Measurements from ENCODE around the gene DNLZ.

Gene DNLZ

DNA sequence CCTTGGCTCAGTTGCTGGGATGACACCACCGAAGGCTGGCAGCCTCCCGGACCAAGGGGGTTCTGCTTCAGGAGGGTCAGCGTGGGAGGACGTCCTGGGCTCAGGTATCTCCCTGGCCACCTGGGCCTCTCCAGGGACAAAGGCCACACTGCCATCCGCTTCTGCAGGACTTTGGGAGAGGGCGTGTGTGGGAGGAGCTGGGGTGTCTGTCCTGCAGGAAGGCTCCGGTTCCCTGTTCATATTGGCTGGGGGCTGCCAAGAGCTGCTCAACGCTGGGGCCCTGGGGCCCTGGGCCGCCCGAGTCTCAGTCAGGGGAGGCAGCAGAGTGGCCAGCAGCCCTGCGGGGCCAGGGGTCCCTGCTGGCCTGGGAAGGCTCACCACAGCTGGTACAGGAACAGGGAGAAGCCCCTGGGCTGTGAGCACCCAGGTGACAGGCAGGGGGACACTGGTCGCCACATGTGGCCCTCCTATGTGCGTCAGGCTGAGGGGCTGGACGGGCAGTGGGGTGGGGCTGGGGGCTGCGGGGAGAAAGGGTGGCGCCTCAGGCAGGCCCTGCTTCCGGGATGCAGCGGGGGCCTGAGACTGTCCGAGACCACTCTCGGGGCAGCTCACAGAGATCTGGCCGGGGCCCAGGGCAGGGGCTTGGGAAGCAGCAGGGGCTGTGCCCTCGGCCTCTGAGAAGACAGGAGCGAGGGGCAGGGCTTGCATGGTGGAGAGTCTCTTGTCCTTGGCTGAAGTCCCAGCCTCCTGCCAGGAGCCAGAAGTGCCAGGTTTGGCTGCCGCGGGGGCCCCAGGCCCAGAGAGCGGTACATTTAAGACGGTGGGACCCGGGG, 14.8 kb upstream of the DNLZ start:
- Histone ChIP-seq H3K4me3 (no peak overlapping the region), H3K27ac (no peak overlapping the region)

DNA sequence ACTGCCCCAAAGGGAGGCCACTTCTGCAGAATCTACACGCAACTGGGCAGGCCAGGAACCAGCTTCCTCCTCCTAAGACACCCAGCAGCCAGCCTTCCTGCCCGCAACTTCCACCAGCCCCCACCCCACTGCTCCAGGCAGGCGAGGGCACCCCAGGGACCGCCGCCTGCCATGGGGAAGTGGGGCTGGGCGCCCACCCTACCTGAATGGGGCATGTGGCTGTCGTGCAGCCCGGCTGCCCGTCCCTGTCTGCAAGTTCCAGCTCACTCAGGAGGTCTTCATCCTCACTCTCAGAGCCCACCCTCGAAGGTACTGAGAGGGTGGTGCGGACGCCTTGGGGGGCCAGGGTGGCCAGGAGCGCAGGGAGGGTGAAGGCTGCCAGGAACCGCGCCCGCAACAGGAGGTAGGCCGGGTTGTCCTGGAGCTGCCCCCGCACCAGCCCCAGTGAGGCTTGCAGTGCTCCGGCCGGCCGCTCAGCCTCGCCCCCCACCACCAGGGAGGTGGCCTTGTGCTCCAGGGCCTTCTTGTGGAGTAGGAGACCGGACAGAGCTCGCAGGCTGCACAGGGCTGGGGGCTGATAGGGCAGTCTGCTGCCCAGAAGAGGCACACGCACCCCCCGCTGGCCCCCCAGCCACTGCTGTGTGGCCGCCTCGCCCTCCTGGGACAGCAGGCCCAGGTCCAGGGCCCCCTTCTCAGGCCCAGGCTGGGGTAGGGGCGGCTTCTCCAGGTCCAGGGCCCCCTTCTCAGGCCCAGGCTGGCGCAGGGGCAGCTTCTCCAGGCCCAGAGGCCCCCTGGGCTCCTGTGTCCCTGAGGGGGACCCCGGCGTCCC, 14.0 kb upstream of the DNLZ start:
- H3K4me3 ChIP-seq: no peak overlapping the region
- H3K27ac ChIP-seq: no peak overlapping the region

GRCh38 chr9:136376457-136376856, 12.9 kb upstream of the DNLZ start:
- H3K4me3 ChIP-seq: no peak overlapping the region
- H3K27ac ChIP-seq: peak overlapping the region in 1 of 21 experiments; percentile 14

GRCh38 chr9:136375096-136375495, 11.6 kb upstream of the DNLZ start:
- H3K27ac ChIP-seq: no peak overlapping the region
- H3K4me3 ChIP-seq: no peak overlapping the region

GRCh38 chr9:136374183-136374575, 10.6 kb upstream of the DNLZ start:
- peak overlapping the region in 2 of 21 experiments; percentile 7 to 26 for H3K27ac ChIP-seq
- H3K4me3 ChIP-seq: no peak overlapping the region

DNA sequence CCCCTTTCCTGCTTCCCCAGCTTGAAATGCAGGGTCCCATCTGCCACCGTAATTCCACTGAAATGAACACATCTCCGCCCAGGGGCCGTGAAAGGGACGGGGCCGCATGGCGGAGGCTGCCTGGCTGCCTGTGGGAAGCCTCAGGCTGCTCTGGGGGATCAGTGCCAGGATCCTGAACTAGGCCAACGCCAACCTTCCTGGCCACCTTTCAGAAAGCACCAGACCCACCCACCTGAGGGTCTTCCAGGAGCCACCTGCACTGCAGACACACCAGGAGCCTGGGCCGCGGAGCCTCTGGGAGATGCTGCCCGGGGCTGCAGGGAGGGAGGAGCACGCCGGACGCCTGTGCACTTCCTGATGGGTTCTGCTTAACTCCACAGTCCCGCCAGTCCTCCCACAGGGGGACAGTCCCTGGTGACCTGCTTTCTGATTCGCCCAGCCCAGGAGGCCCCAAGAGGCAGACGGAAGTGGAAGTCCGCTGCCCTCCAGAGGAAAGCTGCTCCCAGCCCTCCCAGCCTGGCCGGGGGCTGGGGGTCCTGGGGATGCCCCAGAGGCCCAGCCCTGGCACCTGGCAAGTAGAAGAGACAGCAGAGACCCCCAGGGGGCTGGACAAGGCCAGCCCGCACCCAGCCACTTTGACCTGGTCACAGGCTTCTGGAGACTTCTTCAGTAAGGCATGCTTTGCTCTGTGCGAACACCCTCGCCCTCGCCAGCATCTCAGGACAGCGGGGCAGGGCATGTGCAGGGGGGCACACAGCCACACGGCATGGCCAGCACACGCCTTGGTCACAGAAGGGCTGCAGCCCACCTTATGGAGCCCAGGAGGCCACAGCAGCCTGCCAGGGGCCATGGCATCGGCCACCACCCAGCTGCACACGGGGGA, 10.0 kb upstream of the DNLZ start, which contains the start of gene CARD9:
Gene CARD9, minus strand, starts transcription at position 370 of the 883 bp plus-strand sequence. CDS start 1,591 bp downstream, outside the sequence.
- Histone ChIP-seq H3K4me3 (peak within 1 kb of the TSS in 6 of 7 experiments; percentile 20 to 29 (median 24)), H3K27ac (peak within 1 kb of the TSS in 16 of 21 experiments; percentile 0 to 72 (median 52))

DNA sequence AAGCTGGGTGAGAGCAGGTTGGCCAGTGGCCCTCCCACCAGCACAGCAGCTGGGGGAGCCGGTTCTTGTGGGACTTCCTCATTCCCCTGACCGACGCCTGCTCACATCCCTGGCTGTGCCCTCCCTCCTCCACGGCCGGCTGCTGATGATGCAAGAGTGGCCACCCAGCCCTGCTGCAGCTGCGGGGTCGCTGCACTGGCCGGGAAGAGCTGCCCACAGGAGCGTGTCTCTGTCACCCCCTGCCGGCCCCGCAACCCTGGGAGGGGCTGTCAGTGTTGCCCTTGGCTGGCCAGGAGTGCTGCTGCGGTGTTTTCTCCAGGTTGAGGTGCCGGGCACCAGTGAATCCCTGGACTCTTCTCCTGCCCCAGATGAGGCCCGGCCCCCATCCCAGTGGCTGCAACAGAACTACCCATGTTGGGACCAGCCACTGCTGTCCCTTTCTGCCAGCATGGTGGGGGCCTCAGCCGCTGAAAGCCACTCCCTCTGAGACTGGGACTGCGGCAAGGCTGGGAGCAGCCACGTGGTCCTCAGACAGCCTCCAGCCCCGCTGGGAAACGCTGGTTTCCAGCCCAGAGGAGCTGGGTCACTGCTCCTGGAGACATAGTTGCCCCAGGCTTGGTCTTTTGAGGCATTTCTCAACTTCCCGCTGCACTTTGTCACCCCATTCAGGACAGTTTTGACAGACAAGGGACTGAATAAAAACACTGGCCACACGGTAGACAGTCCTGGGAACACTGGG, 9.2 kb upstream of the DNLZ start:
- peak overlapping the region in 6 of 7 experiments; percentile 20 to 29 (median 24) for H3K4me3 ChIP-seq
- peak overlapping the region in 16 of 21 experiments; percentile 0 to 72 (median 52) for H3K27ac ChIP-seq

DNA sequence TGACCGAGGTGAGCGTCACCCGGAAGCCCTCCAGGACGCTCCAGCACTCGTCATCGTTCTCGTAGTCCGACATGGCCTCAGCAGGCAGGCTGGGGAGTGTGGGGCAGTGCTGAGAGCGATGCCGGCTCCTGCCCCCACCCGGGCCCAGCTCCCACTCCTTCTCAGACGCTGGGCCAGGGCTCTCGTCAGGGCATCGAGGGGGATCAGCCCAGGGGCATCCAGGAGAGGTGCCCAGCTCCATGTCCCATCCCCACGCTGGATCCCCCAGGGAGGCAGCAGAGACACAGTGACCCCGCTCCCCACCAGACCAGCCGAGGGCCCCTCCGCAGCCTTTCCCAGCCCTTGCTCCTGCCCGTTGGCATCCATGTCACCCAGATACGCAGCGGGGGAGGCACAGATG, 8.5 kb upstream of the DNLZ start:
- peak overlapping the region in 6 of 21 experiments; percentile 27 to 72 (median 60) for H3K27ac ChIP-seq

GRCh38 chr9:136371533-136371880, 8.0 kb upstream of the DNLZ start:
- Histone ChIP-seq H3K27ac (no peak overlapping the region), H3K4me3 (no peak overlapping the region)

More for the DNA sequence above, 8.5 kb upstream of the DNLZ start:
- peak overlapping the region in 2 of 7 experiments; percentile 24 to 25 for H3K4me3 ChIP-seq

GRCh38 chr9:136370687-136371532, 7.4 kb upstream of the DNLZ start:
- H3K4me3 ChIP-seq: no peak overlapping the region
- H3K27ac ChIP-seq: no peak overlapping the region

GRCh38 chr9:136370037-136370436, 6.5 kb upstream of the DNLZ start:
- H3K4me3 ChIP-seq: no peak overlapping the region
- no peak overlapping the region for H3K27ac ChIP-seq

DNA sequence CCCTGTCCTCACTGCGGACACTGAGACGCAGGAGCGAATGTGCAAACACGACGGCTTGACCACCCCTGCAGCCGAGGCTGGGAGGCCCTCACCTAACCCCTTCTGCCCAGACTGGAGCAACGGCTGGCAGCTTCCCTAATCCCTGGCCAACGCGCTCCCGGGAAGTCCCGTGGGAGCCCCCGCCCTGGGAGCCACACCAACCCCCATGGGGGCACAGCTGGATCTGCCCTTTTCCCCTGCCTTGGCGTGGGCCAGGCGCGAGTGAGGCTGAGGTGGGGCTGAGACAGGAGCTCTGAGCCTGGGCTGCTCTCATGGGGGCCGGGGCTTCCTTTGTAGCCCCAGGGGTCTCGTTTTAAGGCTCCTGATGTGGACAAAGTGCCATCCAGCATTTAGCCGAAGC, 4.6 kb upstream of the DNLZ start:
- Histone ChIP-seq H3K27ac (no peak overlapping the region), H3K4me3 (no peak overlapping the region)

- no peak overlapping the region for H3K4me3 ChIP-seq
Measured at GRCh38 chr9:136367296-136368145, 4.0 kb upstream of the DNLZ start.

DNA sequence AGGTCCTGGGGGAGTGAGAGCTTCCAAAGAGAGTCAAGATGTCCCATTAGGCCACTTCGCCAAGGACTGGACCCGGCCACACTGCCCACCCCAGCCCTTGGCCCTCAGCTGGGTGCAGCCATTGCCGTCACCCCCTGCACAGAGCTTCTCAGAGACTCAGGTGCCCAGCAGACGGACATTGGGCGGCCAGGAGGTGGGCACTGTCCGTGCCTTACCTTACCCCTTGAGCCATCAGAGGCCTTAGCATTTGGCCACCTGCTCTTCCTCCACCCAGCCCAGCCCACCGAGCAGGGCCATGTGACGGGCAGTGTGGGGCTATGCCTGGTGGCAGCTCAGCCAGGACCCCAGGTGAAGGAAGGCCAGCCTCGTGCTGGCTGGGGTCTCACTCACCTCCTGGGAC, 3.3 kb upstream of the DNLZ start:
- H3K27ac ChIP-seq: peak overlapping the region in 1 of 21 experiments; percentile 42
- H3K4me3 ChIP-seq: no peak overlapping the region

More at GRCh38 chr9:136367296-136368145, 4.0 kb upstream of the DNLZ start:
- H3K27ac ChIP-seq: no peak overlapping the region

GRCh38 chr9:136365775-136366222, 2.3 kb upstream of the DNLZ start:
- H3K27ac ChIP-seq: peak overlapping the region in 4 of 21 experiments; percentile 19 to 42 (median 36)

DNA sequence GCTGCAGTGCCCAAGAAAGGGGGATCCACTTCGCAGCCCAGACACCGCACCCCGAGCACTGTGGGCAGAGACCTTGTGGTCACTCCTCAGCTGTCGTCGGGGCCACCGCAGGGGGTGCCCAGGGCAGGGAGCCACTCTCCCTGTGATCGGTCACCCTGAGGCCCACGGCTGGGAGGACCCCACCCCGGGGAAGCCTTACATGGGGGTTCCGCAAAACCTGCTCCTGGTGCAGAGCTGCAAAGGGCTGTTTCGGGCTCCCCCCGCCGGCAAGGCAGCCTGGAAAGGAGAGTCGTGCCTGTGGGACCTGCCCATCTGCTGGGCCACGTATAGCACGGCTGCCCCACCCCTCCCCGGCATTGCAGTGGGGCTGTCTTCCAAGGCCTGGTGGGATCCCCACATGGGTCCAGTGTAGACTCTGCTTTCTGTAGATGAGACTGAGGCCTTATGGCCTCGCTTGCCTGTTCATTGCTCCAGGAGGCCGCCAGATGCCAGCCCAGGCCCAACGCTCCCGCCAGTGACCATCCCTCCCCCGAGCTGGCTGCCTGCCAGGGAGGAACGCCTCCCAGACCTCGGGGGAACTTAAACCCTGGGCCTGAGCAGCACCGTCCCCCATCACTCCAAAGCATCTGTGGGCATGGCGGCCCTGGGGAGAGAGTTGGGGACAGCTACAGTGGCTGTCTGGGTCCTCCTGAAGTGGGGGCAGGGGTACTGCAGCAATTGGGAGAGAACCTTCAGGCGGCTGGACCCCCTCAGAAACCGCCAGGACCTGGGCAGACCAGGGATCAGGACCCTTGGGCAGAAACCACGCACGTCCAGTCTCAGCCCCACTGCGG, 1.6 kb upstream of the DNLZ start:
- H3K4me3 ChIP-seq: no peak overlapping the region
- peak overlapping the region in 2 of 21 experiments; percentile 19 to 42 for H3K27ac ChIP-seq

More at GRCh38 chr9:136365775-136366222, 2.3 kb upstream of the DNLZ start:
- no peak overlapping the region for H3K4me3 ChIP-seq
